CD4-positive, CD25-positive, alpha-beta regulatory T cell (primary cell): Measurements from ENCODE around the gene ZNF471. TPM values are rescaled to one million over a fixed set of nuclear protein-coding genes. Genes with fewer than 3 reads are reported as not detected.

Source experiments
- ATAC-seq, 2 donors: fragments of 150-1000 bp; cut with Tn5 transposase; one replicate each; pipeline ENCODE4 v1.10.0; 2021; ENCODE audit warnings: low read depth in 2 of 2, moderate number of reproducible peaks in 2 of 2, moderate library complexity in 1 of 2
- DNase-seq, 3 donors: peaks; one replicate each; pipeline versions ENCODE4 v3.0.0 to v3.0.0-alpha.2; 2012 to 2022; ENCODE audit warnings: mixed read lengths in 1 of 3
- H3K27ac ChIP-seq: one replicate; pipeline ENCODE4 v1.7.0; 2013; ENCODE audit warnings: mild to moderate bottlenecking, low read length; ENCODE audit not compliant: insufficient read depth, poor library complexity, severe bottlenecking
- H3K27me3 ChIP-seq: one replicate; pipeline ENCODE4 v1.7.0; 2013; ENCODE audit warnings: low read length; ENCODE audit not compliant: control insufficient read depth, insufficient read depth
- H3K36me3 ChIP-seq: one replicate; pipeline ENCODE4 v1.7.0; 2013; ENCODE audit warnings: mild to moderate bottlenecking, low read length, moderate library complexity; ENCODE audit not compliant: control insufficient read depth, insufficient read depth
- H3K4me1 ChIP-seq: 2 replicates; pipeline ENCODE4 v1.7.0; 2013; ENCODE audit warnings: mild to moderate bottlenecking, low read length; ENCODE audit not compliant: insufficient read depth, control insufficient read depth, poor library complexity, severe bottlenecking
- H3K4me3 ChIP-seq: one replicate; pipeline ENCODE4 v1.7.0; 2013; ENCODE audit warnings: low read depth, mild to moderate bottlenecking, low read length, moderate library complexity
- H3K9me3 ChIP-seq, 2 experiments: 1 replicate in 1 of 2; 2 replicates in 1 of 2; pipeline ENCODE4 v1.7.0; 2013; ENCODE audit warnings: low read length in 2 of 2, mild to moderate bottlenecking in 1 of 2, moderate library complexity in 1 of 2; ENCODE audit not compliant: control insufficient read depth in 2 of 2
- H3K27ac Mint-ChIP-seq, 3 donors: one replicate each; pipeline ENCODE4 v1.8.0; 2020 to 2022; ENCODE audit warnings: mild to moderate bottlenecking in 3 of 3, mixed read lengths in 3 of 3, moderate library complexity in 2 of 3
- H3K27me3 Mint-ChIP-seq: one replicate; pipeline ENCODE4 v1.8.0; 2022; ENCODE audit warnings: mild to moderate bottlenecking, mixed read lengths
- H3K36me3 Mint-ChIP-seq: one replicate; pipeline ENCODE4 v1.8.0; 2020; ENCODE audit warnings: mixed read lengths
- H3K4me1 Mint-ChIP-seq, 4 donors: one replicate each; pipeline ENCODE4 v1.8.0; 2020 to 2022; ENCODE audit warnings: mixed read lengths in 4 of 4, mild to moderate bottlenecking in 1 of 4
- H3K4me3 Mint-ChIP-seq, 4 donors: one replicate each; pipeline ENCODE4 v1.8.0; 2020 to 2022; ENCODE audit warnings: mild to moderate bottlenecking in 4 of 4, mixed read lengths in 4 of 4, moderate library complexity in 3 of 4
- H3K9me3 Mint-ChIP-seq, 7 donors: one replicate each; pipeline ENCODE4 v1.8.0; 2020 to 2022; ENCODE audit warnings: mixed read lengths in 7 of 7, mild to moderate bottlenecking in 3 of 7, moderate library complexity in 2 of 7
- polyA plus RNA-seq, 4 donors: library from polyadenylated mRNA; unstranded; fragments of 300-500 nt; fragmentation: Illumina TruSeq; gene quantifications; one replicate each; pipeline ENCODE4 v1.2.3, GENCODE V29; 2021
- total RNA-seq: library from RNA; stranded (reverse); gene quantifications from one replicate; pipeline ENCODE4 v1.2.3, GENCODE V29; 2022

Gene ZNF471
- 0.62 TPM for total RNA-seq
- under 1 TPM in 3 of 4 donors, not detected in 1; 0.17 to 0.39 (median 0.30) TPM for polyA plus RNA-seq

- H3K4me3 Mint-ChIP-seq: peak within 1 kb of the TSS in 1 of 4 donors; percentile 43
- peaks cover 0 to 8% (median 2%) of the 10 kb centered on the region in 4 donors for H3K4me1 Mint-ChIP-seq
- DNase-seq (peak; percentile 61 to 83 (median 62)), ATAC-seq (peak; percentile 92)
- H3K36me3 Mint-ChIP-seq: peaks cover 4% of the 10 kb centered on the region
- no peaks in the 10 kb centered on the region for H3K36me3 ChIP-seq
- H3K27ac Mint-ChIP-seq: peak within 1 kb of the TSS in 2 of 3 donors; percentile 37 to 85
- H3K27me3 Mint-ChIP-seq: no peaks in the 10 kb centered on the region
- H3K27me3 ChIP-seq: peaks cover 2% of the 10 kb centered on the region
- peak within 1 kb of the TSS; percentile 34 for H3K4me3 ChIP-seq
- peaks cover 0 to 35% (median 18%) of the 10 kb centered on the region in 7 donors for H3K9me3 Mint-ChIP-seq
- H3K27ac ChIP-seq: peak within 1 kb of the TSS; percentile 65
- H3K4me1 ChIP-seq: no peaks in the 10 kb centered on the region
- peaks cover 51 to 53% of the 10 kb centered on the region in 2 experiments for H3K9me3 ChIP-seq
Measured at GRCh38 chr19:56507446-56508289, at the start of gene ZNF471. Gene ZNF471 (plus strand): TSS chr19:56507855. CDS start chr19:56511572, 3,717 bp downstream.

- no peak overlapping the region for H3K27ac Mint-ChIP-seq
- H3K4me3 Mint-ChIP-seq: no peak overlapping the region
- no peak overlapping the region for H3K27ac ChIP-seq
- ATAC-seq (no peak), DNase-seq (no peak)
- no peaks in the 10 kb centered on the region for H3K27me3 ChIP-seq
- H3K36me3 ChIP-seq: no peaks in the 10 kb centered on the region
- H3K4me1 ChIP-seq: peaks cover 3% of the 10 kb centered on the region
- peaks cover 5% of the 10 kb centered on the region for H3K27me3 Mint-ChIP-seq
- H3K9me3 Mint-ChIP-seq: peaks cover 6 to 72% (median 25%) of the 10 kb centered on the region in 7 donors
- H3K36me3 Mint-ChIP-seq: peaks cover 12% of the 10 kb centered on the region
- H3K9me3 ChIP-seq: peaks cover 27 to 81% of the 10 kb centered on the region in 2 experiments
- peaks cover 4 to 20% (median 5%) of the 10 kb centered on the region in 4 donors for H3K4me1 Mint-ChIP-seq
- no peak overlapping the region for H3K4me3 ChIP-seq
Measured at GRCh38 chr19:56474308-56474707, 33.3 kb upstream of the ZNF471 start.

GRCh38 chr19:56476093-56476492 is 31.6 kb upstream of the ZNF471 start:
- peaks cover 3% of the 10 kb centered on the region for H3K4me1 ChIP-seq
- Mint-ChIP-seq H3K9me3 (peaks cover 5 to 73% (median 31%) of the 10 kb centered on the region in 7 donors), H3K4me1 (peaks cover 4 to 20% (median 5%) of the 10 kb centered on the region in 4 donors), H3K4me3 (no peak overlapping the region), H3K27ac (no peak overlapping the region), H3K36me3 (peaks cover 12% of the 10 kb centered on the region), H3K27me3 (peaks cover 5% of the 10 kb centered on the region)
- no peaks in the 10 kb centered on the region for H3K36me3 ChIP-seq
- H3K27me3 ChIP-seq: no peaks in the 10 kb centered on the region
- no peak for DNase-seq
- H3K9me3 ChIP-seq: peaks cover 32 to 78% of the 10 kb centered on the region in 2 experiments
- no peak overlapping the region for H3K4me3 ChIP-seq
- no peak for ATAC-seq
- H3K27ac ChIP-seq: no peak overlapping the region

GRCh38 chr19:56476651-56477428 is 30.8 kb upstream of the ZNF471 start, which contains the start of gene ZNF667:
Gene ZNF667 (minus strand): TSS chr19:56477345. CDS start chr19:56462370, 14,975 bp downstream.
- peaks cover 35 to 71% of the 10 kb centered on the region in 2 experiments for H3K9me3 ChIP-seq
- peak within 1 kb of the TSS; percentile 64 for H3K27ac ChIP-seq
- peaks cover 5% of the 10 kb centered on the region for H3K27me3 Mint-ChIP-seq
- peaks cover 12% of the 10 kb centered on the region for H3K36me3 Mint-ChIP-seq
- H3K27me3 ChIP-seq: no peaks in the 10 kb centered on the region
- H3K4me3 Mint-ChIP-seq: peak within 1 kb of the TSS in 3 of 4 donors; percentile 67 to 89 (median 89)
- no peaks in the 10 kb centered on the region for H3K36me3 ChIP-seq
- ATAC-seq (peak; percentile 23 to 33), DNase-seq (peak; percentile 1 to 32 (median 5))
- H3K9me3 Mint-ChIP-seq: peaks cover 4 to 74% (median 34%) of the 10 kb centered on the region in 7 donors
- no peak within 1 kb of the TSS for H3K4me3 ChIP-seq
- peaks cover 3% of the 10 kb centered on the region for H3K4me1 ChIP-seq
- H3K4me1 Mint-ChIP-seq: peaks cover 4 to 20% (median 5%) of the 10 kb centered on the region in 4 donors
- H3K27ac Mint-ChIP-seq: peak within 1 kb of the TSS; percentile 29 to 92 (median 60)

- no peaks in the 10 kb centered on the region for H3K36me3 ChIP-seq
- Mint-ChIP-seq H3K27me3 (peaks cover 5% of the 10 kb centered on the region), H3K36me3 (peaks cover 12% of the 10 kb centered on the region), H3K4me3 (peak overlapping the region in 3 of 4 donors; percentile 67 to 89 (median 89)), H3K4me1 (peaks cover 4 to 20% (median 5%) of the 10 kb centered on the region in 4 donors), H3K9me3 (peaks cover 4 to 68% (median 26%) of the 10 kb centered on the region in 7 donors), H3K27ac (peak overlapping the region in 2 of 3 donors; percentile 60 to 92)
- ATAC-seq: peak; percentile 71 to 75
- peak; percentile 19 to 64 (median 39) for DNase-seq
- no peaks in the 10 kb centered on the region for H3K27me3 ChIP-seq
- H3K4me1 ChIP-seq: peaks cover 3% of the 10 kb centered on the region
- no peak overlapping the region for H3K4me3 ChIP-seq
- peak overlapping the region; percentile 64 for H3K27ac ChIP-seq
- peaks cover 41 to 72% of the 10 kb centered on the region in 2 experiments for H3K9me3 ChIP-seq
Measured at GRCh38 chr19:56477429-56478338, 30.0 kb upstream of the ZNF471 start.

GRCh38 chr19:56491399-56491798 is 16.3 kb upstream of the ZNF471 start:
- no peaks in the 10 kb centered on the region for H3K36me3 ChIP-seq
- H3K27me3 ChIP-seq: no peaks in the 10 kb centered on the region
- H3K4me3 ChIP-seq: no peak overlapping the region
- H3K4me1 Mint-ChIP-seq: no peaks in the 10 kb centered on the region
- no peak overlapping the region for H3K27ac ChIP-seq
- no peaks in the 10 kb centered on the region for H3K27me3 Mint-ChIP-seq
- H3K9me3 ChIP-seq: peaks cover 30 to 50% of the 10 kb centered on the region in 2 experiments
- no peak overlapping the region for H3K4me3 Mint-ChIP-seq
- DNase-seq (no peak), ATAC-seq (no peak)
- H3K9me3 Mint-ChIP-seq: peaks cover 4 to 73% (median 29%) of the 10 kb centered on the region in 7 donors
- no peak overlapping the region for H3K27ac Mint-ChIP-seq
- no peaks in the 10 kb centered on the region for H3K4me1 ChIP-seq
- H3K36me3 Mint-ChIP-seq: peaks cover 6% of the 10 kb centered on the region
